Gastrocnemius medialis (tissue), 4 donors: ENCODE measurements around the gene OPCML.

Experiments used
- POLR2A ChIP-seq, 2 donors: fragments of 450-650 bp; IDR thresholded peaks; one replicate each; pipeline ENCODE4 v1.6.1; 2017; ENCODE audit warnings: antibody characterized with exemption in 2 of 2, mild to moderate bottlenecking in 2 of 2, moderate library complexity in 2 of 2
- TF ChIP-seq, protein P1 (sequence below), 5 experiments: fragments of 450-650 bp in 3 of 5; fragments of 200-600 bp in 2 of 5; sonication (generic) in 2 of 5; IDR thresholded peaks in 4 of 5; conservative IDR thresholded peaks in 1 of 5; 1 replicate in 4 of 5; 2 replicates in 1 of 5; pipeline ENCODE4 v1.5.1; 2016 to 2019; ENCODE audit warnings: antibody characterized with exemption in 5 of 5, mild to moderate bottlenecking in 3 of 5, moderate library complexity in 3 of 5

DNA sequence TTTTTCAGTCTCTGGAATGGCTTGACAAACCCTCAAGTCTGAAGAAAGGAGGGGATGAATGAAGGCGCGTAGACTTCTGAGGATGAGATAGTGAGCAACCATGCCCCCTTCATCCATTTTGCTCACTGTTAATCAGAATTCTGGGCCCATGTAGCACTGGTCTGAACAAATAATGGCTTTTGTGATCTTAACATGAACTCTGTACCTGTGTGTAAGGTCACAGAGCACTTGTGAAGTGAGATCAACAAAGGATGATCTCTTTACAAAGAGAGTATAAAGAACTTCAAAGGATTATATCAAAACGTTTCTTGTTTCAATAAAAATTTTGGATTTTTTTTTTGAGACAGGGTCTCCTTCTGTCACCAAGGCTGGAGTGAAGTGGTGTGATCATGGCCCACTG is 976.7 kb downstream of the OPCML start:
- TF ChIP-seq, protein P1, sequence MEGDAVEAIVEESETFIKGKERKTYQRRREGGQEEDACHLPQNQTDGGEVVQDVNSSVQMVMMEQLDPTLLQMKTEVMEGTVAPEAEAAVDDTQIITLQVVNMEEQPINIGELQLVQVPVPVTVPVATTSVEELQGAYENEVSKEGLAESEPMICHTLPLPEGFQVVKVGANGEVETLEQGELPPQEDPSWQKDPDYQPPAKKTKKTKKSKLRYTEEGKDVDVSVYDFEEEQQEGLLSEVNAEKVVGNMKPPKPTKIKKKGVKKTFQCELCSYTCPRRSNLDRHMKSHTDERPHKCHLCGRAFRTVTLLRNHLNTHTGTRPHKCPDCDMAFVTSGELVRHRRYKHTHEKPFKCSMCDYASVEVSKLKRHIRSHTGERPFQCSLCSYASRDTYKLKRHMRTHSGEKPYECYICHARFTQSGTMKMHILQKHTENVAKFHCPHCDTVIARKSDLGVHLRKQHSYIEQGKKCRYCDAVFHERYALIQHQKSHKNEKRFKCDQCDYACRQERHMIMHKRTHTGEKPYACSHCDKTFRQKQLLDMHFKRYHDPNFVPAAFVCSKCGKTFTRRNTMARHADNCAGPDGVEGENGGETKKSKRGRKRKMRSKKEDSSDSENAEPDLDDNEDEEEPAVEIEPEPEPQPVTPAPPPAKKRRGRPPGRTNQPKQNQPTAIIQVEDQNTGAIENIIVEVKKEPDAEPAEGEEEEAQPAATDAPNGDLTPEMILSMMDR (IDR thresholded peaks at IDR 0.05 in 4 of 5, conservative IDR thresholded peaks at IDR 0.05 in 1 of 5) = no peak
- TF ChIP-seq POLR2A (IDR thresholded peaks at IDR 0.05) = no peak
